ENCODE data around the gene VPS8. TPM values are rescaled to one million over a fixed set of nuclear protein-coding genes. Genes with fewer than 3 reads are reported as not detected.

VPS8 gene
- total RNA-seq, 4 donors from 2014 or later: 76.5 to 281 (median 163) TPM

DNA sequence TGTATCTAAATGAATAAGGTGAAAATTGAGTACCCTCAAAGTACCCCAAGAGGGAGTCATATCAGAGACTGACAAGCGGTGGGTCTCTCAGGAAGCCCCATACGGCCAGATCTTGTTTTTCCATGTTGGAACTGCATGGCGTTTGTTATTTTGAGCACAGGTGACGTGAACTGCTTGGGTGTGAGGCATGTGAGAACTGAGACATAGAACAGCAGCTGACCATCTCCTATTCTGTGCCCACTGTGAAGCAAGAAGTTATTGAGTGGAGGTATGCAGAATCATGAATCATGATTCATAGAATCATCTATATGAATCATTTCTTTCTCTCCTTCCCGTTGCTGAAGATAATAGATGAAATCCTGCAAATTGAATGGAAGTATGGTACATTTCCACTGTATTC, 4.6 kb downstream of the VPS8 start:
- no peaks in the 10 kb centered on the region for H3K36me3 ChIP-seq
- no peaks in the 10 kb centered on the region for H3K9me3 ChIP-seq
- peaks cover 0 to 3% of the 10 kb centered on the region in 2 donors for H3K4me1 ChIP-seq
- no peak overlapping the region for H3K27ac ChIP-seq
- intact Hi-C loops (cut with DNase I; ENCODE audit: low total_unique reads): no loop called here
- no peak overlapping the region for H3K4me3 ChIP-seq
- TF ChIP-seq POLR2A (IDR thresholded peaks at IDR 0.05): no peak
- TF ChIP-seq, protein P1, sequence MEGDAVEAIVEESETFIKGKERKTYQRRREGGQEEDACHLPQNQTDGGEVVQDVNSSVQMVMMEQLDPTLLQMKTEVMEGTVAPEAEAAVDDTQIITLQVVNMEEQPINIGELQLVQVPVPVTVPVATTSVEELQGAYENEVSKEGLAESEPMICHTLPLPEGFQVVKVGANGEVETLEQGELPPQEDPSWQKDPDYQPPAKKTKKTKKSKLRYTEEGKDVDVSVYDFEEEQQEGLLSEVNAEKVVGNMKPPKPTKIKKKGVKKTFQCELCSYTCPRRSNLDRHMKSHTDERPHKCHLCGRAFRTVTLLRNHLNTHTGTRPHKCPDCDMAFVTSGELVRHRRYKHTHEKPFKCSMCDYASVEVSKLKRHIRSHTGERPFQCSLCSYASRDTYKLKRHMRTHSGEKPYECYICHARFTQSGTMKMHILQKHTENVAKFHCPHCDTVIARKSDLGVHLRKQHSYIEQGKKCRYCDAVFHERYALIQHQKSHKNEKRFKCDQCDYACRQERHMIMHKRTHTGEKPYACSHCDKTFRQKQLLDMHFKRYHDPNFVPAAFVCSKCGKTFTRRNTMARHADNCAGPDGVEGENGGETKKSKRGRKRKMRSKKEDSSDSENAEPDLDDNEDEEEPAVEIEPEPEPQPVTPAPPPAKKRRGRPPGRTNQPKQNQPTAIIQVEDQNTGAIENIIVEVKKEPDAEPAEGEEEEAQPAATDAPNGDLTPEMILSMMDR (IDR thresholded peaks at IDR 0.05): no peak
- no peak for DNase-seq
- no peaks in the 10 kb centered on the region for H3K27me3 ChIP-seq

DNA sequence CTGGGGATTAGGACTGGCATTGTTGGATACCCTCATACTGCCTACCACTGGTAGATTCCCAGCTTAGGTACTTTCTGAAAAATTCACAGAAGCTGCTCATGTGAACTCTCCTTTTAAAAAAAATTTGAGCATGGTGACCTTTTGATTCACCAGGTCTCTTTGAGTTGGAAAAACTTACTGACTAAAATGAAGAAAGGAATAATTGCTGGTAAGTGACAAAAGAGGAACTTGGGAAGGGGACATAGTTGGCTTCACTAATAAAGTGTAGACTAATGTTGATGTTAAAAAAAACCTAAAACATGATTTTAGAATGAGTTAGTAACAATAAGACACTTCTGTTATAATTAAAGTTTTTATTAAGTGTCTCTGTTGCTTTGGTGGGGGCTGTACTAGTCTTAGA, 8.6 kb downstream of the VPS8 start:
- no peak for TF ChIP-seq POLR2A (IDR thresholded peaks at IDR 0.05)
- TF ChIP-seq, protein P1 (IDR thresholded peaks at IDR 0.05): no peak
- Histone ChIP-seq H3K27ac (no peak overlapping the region), H3K9me3 (no peaks in the 10 kb centered on the region), H3K36me3 (no peaks in the 10 kb centered on the region), H3K4me3 (no peak overlapping the region), H3K27me3 (no peaks in the 10 kb centered on the region), H3K4me1 (no peaks in the 10 kb centered on the region)
- intact Hi-C loops (cut with DNase I; ENCODE audit: low total_unique reads): no loop called here
- DNase-seq: no peak

DNA sequence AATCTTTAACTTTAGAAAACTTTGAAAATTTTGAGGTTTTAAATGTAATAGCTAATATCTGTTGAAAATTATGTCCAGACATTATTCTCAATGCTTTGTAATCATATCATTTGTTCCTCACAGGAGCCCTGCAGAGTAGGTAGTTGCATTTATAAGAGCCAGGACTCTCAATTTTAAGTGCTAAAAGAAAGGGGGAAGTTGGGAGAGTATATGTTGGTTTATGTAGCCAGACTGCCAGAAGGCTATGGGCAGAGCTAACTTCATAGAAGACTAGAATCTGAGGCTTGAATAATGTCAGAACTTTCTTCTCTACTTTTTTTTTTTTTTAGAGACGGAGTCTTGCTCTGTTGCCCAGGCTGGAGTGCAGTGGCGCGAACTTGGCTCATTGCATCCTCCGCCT, 9.1 kb downstream of the VPS8 start:
- Histone ChIP-seq H3K4me3 (no peak overlapping the region), H3K27me3 (no peaks in the 10 kb centered on the region), H3K4me1 (no peaks in the 10 kb centered on the region), H3K36me3 (no peaks in the 10 kb centered on the region), H3K9me3 (no peaks in the 10 kb centered on the region), H3K27ac (no peak overlapping the region)
- no peak for TF ChIP-seq POLR2A (IDR thresholded peaks at IDR 0.05)
- TF ChIP-seq, protein P1 (IDR thresholded peaks at IDR 0.05): no peak
- intact Hi-C loops (cut with DNase I; ENCODE audit: low total_unique reads): no loop called here
- no peak for DNase-seq

DNA sequence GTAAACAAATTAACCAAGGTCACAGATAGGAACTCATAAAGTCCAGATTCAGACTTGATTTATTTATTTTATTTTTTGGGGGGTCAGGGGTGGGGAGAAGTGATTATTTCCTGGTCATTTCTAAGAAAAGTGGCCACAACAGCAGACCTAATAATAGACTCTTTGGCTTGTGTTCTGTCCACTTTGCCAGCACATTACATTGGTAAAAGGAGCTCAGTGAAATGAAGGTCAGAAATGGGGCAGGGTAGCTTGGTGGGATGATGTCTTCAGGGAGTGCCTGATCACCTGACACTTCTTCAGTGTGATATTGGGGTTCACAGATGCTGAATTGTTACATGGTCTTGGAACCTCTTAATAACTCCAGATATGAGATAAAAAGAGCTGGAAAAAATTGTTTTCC, 10.1 kb downstream of the VPS8 start:
- intact Hi-C loops (cut with DNase I; ENCODE audit: low total_unique reads): no loop called here
- no peak for DNase-seq
- Histone ChIP-seq H3K4me3 (no peak overlapping the region), H3K4me1 (no peaks in the 10 kb centered on the region), H3K36me3 (no peaks in the 10 kb centered on the region), H3K9me3 (no peaks in the 10 kb centered on the region), H3K27ac (no peak overlapping the region), H3K27me3 (no peaks in the 10 kb centered on the region)
- TF ChIP-seq, protein P1 (IDR thresholded peaks at IDR 0.05): no peak
- TF ChIP-seq POLR2A (IDR thresholded peaks at IDR 0.05): no peak

DNA sequence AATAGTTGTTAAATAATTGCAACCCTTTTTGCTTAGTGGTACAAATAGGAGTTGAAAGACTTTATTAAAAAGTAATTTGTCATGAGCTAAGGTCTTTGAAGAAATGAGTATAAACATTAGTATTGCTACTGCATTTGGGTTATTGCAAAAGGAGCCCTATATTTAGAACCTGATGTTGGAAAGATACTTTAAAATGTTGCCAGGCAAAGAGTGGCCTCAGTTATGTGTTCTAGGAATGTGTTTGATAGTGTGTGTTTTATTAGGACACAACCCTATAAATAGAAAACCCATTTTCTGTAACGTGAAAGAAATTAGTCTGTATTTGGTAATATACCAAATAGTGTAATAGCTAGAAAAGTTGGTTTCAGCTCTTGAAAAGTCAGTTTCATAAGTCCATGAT, 10.7 kb downstream of the VPS8 start:
- Histone ChIP-seq H3K36me3 (no peaks in the 10 kb centered on the region), H3K9me3 (no peaks in the 10 kb centered on the region), H3K4me3 (no peak overlapping the region), H3K27me3 (no peaks in the 10 kb centered on the region), H3K27ac (no peak overlapping the region), H3K4me1 (no peaks in the 10 kb centered on the region)
- intact Hi-C loops (cut with DNase I; ENCODE audit: low total_unique reads): no loop called here
- DNase-seq: no peak
- TF ChIP-seq, protein P1 (IDR thresholded peaks at IDR 0.05): no peak
- no peak for TF ChIP-seq POLR2A (IDR thresholded peaks at IDR 0.05)
